ENCODE measurements around the gene IGDCC3.
"Not testable (repeated sequence)": the region's sequence is repeated elsewhere in the genome, so short reads cannot be mapped to it uniquely, and the experiment has no call there.

IGDCC3 gene

GRCh38 chr15:65371976-65372786, 5.6 kb downstream of the IGDCC3 start:
- DNase-seq (ENCODE audit: extremely low read depth in 1 of 2, low read depth in 1 of 2) = no peak

DNA sequence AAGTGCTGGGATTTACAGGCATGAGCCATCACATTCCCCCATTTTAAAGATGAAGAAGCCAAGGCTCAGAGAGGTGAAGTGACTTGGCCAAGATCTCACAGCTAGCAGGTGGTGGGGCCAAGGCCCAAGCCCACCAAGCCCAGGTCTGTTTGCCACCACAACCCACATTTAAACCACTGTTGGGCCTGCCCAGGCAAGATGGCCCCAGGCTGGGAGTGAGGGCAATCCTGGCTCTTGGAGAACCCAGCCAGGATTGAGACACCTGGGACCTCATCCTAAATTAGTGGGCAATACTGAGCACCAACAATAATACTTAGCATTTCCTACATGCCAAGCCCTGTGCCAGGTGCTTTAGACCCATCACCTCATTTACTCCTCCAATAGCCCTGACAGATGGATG, 6.9 kb downstream of the IGDCC3 start:
- DNase-seq (ENCODE audit: extremely low read depth in 1 of 2, low read depth in 1 of 2) = no peak

DNA sequence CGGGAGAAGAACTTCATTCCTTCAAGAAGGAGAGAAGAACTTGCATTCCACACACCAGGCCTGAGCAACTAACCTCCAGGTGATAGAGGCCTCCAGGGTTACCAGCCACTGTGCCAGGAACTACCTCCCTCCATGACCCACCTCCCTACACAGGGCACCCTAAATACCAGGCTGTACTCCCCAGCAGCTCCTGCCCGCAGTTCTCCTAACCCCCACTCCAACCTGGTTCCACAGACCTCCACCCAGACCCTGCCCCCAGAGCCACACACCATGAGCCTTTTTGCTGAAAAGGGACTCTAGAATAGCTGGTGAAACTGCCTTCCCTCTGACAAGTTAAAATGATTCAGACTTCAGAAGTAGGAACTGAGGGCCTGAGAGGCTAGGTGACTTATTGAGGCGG, 8.2 kb downstream of the IGDCC3 start:
- no peak for DNase-seq (ENCODE audit: extremely low read depth in 1 of 2, low read depth in 1 of 2)

- no peak for DNase-seq (ENCODE audit: extremely low read depth in 1 of 2, low read depth in 1 of 2)
Observed at GRCh38 chr15:65369212-65369547, 8.6 kb downstream of the IGDCC3 start.

GRCh38 chr15:65368302-65369211, 9.2 kb downstream of the IGDCC3 start:
- no peak for DNase-seq (ENCODE audit: extremely low read depth in 1 of 2, low read depth in 1 of 2)

DNA sequence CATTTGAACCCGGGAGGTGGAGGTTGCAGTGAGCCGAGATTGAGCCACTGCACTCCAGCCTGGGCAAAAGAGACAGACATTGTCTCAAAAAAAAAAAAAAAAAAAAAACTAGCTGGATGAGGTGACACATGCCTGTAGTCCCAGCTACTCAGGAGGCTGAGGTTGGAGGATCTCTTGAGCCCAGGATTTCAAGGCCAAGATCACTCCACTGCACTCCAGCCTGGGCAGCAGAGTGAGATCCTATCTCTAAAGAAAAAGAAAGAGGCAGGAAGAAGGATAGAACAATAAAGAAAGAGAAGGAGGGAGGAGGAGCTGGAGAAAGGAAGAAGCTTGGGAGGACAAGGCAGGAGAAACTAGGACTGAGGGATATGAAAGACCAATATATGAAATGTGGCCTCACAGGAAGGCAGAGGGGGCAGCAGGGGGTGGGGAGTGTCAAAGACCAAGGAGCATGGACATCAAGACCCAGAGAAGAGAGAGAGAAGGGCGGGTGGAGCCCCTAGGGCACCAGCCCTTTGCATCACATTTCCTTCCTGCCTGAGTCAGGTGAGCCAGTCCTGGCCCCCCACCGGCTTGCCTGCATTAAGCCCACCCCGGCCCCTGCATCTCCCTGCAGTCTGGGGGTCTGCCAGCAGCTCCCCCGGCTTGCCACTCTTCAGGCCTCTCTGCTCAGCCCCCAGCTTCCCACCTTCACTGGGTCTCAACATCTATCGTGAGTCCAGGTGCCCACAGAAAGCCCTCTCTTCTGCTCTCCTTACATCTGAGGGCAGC, 11.5 kb downstream of the IGDCC3 start:
- no peak for DNase-seq (ENCODE audit: extremely low read depth in 1 of 2, low read depth in 1 of 2)

GRCh38 chr15:65365229-65365628, 12.6 kb downstream of the IGDCC3 start:
- no peak for DNase-seq (ENCODE audit: extremely low read depth in 1 of 2, low read depth in 1 of 2)

DNA sequence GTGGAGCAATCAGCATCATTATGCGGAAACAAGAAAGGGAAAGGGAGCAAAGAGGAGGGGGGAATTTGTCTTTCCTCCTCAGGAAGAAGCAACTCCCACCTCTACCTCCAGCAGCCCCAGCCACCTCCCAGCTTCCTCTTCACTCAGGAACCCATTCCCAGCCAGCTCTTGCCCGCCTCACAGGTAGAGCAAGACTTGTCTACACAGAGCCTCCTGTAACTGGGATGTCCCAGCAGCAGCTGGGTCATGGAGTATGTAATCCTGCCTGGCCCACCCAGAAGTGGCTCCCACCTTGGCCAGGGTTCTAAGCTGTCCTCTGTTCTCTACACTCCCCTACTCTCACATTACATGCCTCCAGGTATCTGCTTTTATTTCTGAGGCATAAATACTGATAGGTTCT, 14.0 kb downstream of the IGDCC3 start:
- no peak for DNase-seq (ENCODE audit: extremely low read depth in 1 of 2, low read depth in 1 of 2)

DNA sequence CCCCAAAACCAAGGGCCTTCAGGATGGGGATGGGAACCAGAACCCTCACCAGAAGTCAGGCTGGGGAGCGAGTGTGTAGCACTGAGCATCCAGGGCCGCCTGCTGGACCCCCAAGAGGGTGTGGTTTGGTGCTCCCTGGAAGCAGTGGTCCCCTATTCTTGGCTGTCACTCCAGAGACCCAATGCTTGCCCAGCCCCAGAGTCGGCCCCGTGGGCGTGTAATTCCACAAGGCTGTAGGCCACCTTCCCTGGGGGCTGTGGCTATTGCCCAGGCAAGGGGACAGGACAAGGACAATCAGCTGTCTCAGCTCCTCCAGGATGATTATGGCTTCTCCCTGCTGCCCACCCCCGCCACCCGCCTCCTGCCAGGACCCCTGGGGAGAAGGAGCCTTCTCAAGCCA, 14.5 kb downstream of the IGDCC3 start:
- DNase-seq (ENCODE audit: extremely low read depth in 1 of 2, low read depth in 1 of 2) = no peak

- no peak for DNase-seq (ENCODE audit: extremely low read depth in 1 of 2, low read depth in 1 of 2)
Observed at GRCh38 chr15:65362491-65362890, 15.3 kb downstream of the IGDCC3 start.

DNA sequence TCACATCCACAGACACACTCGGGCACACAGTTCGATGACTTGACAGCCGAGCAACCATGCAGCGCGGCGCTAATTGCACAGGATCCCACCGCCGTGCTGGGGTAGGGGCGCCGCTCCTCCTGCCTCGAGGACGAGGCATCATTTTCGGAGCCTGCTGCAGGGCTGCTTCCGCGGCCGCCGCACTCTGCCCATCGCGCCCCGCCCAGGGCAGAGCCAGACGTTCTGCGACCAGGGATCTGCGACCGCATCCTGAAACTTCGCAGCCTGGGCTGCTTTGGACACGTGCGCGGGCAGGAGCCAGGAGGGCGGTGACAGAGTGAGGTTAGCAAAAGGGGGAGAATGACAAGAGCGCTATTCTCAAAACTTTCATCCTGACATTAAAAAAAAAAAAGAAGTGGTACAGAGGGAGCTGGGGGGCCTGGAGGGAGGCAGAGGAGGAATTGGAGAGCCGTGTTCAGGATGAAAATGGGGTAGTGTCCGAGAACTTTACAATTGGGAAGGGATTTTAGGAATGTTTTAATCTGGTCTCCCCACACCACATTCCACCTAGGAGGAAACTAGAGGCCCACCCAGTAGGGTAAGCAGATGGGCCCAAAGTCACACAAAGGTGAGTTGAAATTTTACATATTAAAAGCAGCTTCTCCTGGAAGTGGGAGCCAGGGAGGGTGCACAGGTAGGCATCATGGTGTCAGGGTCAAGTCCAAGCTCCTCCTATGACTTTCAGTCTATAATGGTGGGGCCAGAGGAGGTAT, 15.9 kb downstream of the IGDCC3 start:
- DNase-seq (ENCODE audit: extremely low read depth in 1 of 2, low read depth in 1 of 2) = no peak

GRCh38 chr15:65360506-65360905, 17.3 kb downstream of the IGDCC3 start:
- DNase-seq (ENCODE audit: extremely low read depth in 1 of 2, low read depth in 1 of 2) = no peak

DNA sequence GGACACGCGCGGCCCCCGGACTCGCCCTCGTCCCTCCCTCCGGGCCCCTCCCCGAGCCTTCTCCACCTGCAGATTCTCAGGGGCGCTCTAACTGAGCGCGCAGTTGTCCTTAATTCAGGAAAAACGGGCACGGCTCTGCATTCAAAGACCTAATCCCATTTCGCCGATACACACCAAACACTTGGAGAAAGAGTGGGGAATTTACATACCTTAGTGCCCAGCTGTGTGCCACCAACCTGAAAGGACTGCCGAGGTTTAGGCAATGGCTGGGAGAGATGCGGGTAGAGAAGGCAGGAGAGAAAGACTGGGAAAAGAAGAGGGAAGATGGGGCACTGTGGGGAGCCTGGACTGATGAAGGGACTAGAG, 21.8 kb downstream of the IGDCC3 start:
- DNase-seq (ENCODE audit: extremely low read depth in 1 of 2, low read depth in 1 of 2) = no peak

- DNase-seq (ENCODE audit: extremely low read depth in 1 of 2, low read depth in 1 of 2) = no peak
Observed at GRCh38 chr15:65355173-65355987, 22.4 kb downstream of the IGDCC3 start.

DNA sequence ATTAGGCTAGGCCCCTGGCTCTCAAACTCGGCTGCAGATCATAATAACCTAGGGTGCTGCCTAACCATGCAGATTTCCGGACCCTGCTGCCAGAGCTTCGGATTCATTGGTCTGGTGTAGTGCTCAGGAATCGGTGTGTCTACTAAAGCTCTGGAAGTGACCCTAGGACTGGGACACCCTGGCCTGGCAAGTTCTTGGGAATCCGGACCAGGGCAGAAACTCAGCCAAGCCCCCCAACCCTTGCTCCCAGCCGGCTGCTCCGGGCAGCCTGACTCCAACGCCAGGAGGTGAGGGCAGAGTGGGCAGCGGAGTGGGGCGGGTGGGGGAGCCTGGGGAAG, 23.0 kb downstream of the IGDCC3 start:
- no peak for DNase-seq (ENCODE audit: extremely low read depth in 1 of 2, low read depth in 1 of 2)

DNA sequence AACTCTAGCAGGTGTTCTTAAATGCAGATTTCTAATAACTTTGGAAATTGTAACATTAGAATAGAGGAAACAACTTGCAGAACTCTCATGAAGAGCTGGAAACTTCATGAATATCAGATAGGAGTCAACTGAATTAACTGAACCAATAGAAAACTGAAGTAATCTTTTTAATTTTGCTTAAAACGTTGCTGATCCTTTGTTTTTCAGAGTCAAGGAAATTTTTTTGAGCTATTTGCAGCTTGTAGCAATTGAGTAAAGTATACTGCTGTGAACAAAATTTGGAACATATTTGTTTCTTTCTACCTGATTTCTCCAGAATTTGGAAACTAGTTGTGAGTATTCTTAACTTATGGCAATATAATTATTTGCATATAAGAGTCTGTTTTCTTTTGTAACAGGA, 25.8 kb downstream of the IGDCC3 start:
- not testable (repeated sequence) for DNase-seq (ENCODE audit: extremely low read depth in 1 of 2, low read depth in 1 of 2)

DNA sequence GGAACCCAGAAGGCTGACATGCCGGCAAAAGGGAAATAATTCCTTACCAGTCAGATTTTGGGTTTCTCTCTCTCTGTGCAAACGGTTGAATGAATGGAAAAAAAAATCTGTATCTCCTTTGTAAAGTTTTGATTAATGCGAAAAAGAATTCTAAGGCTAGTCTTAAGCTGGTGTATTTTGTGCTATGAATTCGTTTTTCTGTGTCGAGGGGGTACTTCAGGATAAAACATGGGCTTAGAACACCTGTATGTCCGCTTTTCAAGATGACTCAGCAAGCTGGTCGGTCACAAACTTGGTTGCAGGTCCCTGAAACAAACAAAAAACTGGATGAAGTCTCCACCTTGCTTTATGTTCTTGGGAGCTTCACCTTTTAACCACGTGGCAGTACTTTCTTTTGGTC, 28.5 kb downstream of the IGDCC3 start:
- DNase-seq (ENCODE audit: extremely low read depth in 1 of 2, low read depth in 1 of 2) = no peak

DNA sequence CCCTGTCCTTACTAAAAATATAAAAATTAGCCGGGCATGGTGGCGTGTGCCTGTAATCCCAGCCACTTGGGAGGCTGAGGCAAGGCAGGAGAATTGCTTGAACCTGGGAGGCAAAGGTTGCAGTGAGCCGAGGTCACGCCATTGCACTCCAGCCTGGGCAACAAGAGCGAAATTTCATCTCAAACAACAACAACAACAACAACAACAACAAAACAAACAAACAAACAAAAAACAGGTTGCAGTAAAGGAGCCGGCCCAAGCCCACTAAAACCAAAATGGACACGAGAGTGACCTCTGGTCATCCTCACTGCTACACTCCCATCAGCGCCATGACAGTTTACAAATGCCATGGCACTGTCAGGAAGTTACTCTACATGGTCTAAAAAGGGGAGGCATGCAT, 30.0 kb downstream of the IGDCC3 start:
- not testable (repeated sequence) for DNase-seq (ENCODE audit: extremely low read depth in 1 of 2, low read depth in 1 of 2)

GRCh38 chr15:65346856-65347598, 30.8 kb downstream of the IGDCC3 start:
- no peak for DNase-seq (ENCODE audit: extremely low read depth in 1 of 2, low read depth in 1 of 2)

Data from stimulated activated CD8-positive, alpha-beta memory T cell treated with anti-CD3 and anti-CD28 coated beads, Interleukin-7, amount 100 ng/mL, for 48 hours (primary cell).